WTC11 (cell line): ENCODE measurements around the gene RFC3. TPM values are rescaled to one million over a fixed set of nuclear protein-coding genes. Genes with fewer than 3 reads are reported as not detected.

Experiments used
- ATAC-seq: fragments of 200-7000 bp; cut with Tn5 transposase; 2 replicates; pipeline ENCODE4 v1.10.0; 2021; ENCODE audit warnings: mild to moderate bottlenecking, moderate library complexity
- CTCF ChIA-PET: fragments of 300-600 bp; sonication (Branson Sonifier 250); formaldehyde crosslinking; loops from one replicate; lab custom pipeline; 2021; ENCODE audit warnings: antibody characterized with exemption; lab: Charles Lee
- POLR2A ChIA-PET: fragments of 350-600 bp; sonication (Branson Sonifier 250); formaldehyde crosslinking; loops from one replicate; lab custom pipeline; 2021; ENCODE audit warnings: antibody characterized with exemption; lab: Charles Lee
- DNase-seq: peaks from one replicate; pipeline ENCODE4 v3.0.0; 2021; ENCODE audit warnings: low spot score
- H3K27ac Mint-ChIP-seq: 2 replicates; pipeline ENCODE4 v1.8.0; 2021; ENCODE audit warnings: mixed read lengths
- H3K27me3 Mint-ChIP-seq: 2 replicates; pipeline ENCODE4 v1.8.0; 2021; ENCODE audit warnings: low read depth, mild to moderate bottlenecking, moderate library complexity, mixed read lengths
- H3K36me3 Mint-ChIP-seq: 2 replicates; pipeline ENCODE4 v1.8.0; 2021; ENCODE audit warnings: mixed read lengths
- H3K4me1 Mint-ChIP-seq: 2 replicates; pipeline ENCODE4 v1.8.0; 2022; ENCODE audit warnings: mixed read lengths
- H3K4me3 Mint-ChIP-seq: 2 replicates; pipeline ENCODE4 v1.8.0; 2021; ENCODE audit warnings: mild to moderate bottlenecking, moderate library complexity, mixed read lengths
- H3K9me3 Mint-ChIP-seq: 2 replicates; pipeline ENCODE4 v1.8.0; 2021; ENCODE audit warnings: mixed read lengths
- ATF3 ChIP-seq: sonication (generic); formaldehyde crosslinking; conservative IDR thresholded peaks from 2 replicates; pipeline ENCODE4 v1.8.1; 2022; ENCODE audit warnings: mild to moderate bottlenecking, missing genetic modification reagents
- CDX4 ChIP-seq: fragments of 250-450 bp; sonication (Bioruptor Pico); IDR thresholded peaks from 2 replicates; pipeline ENCODE4 v1.9.0; 2021; ENCODE audit warnings: moderate library complexity, mild to moderate bottlenecking, inconsistent platforms, borderline replicate concordance
- CTCF ChIP-seq: fragments of 200-600 bp; IDR thresholded peaks from 2 replicates; pipeline ENCODE4 v1.8.0; 2022; ENCODE audit warnings: antibody characterized with exemption
- E2F1 ChIP-seq: sonication (generic); formaldehyde crosslinking; IDR thresholded peaks from 2 replicates; pipeline ENCODE4 v1.8.0; 2022; ENCODE audit warnings: mild to moderate bottlenecking, missing genetic modification reagents
- E2F4 ChIP-seq: sonication (generic); formaldehyde crosslinking; IDR thresholded peaks from 2 replicates; pipeline ENCODE4 v1.8.1; 2022; ENCODE audit warnings: low read depth, mild to moderate bottlenecking, moderate library complexity, missing genetic modification reagents, borderline replicate concordance
- EMX1 ChIP-seq: fragments of 250-450 bp; sonication (Bioruptor Pico); IDR thresholded peaks from 2 replicates; pipeline ENCODE4 v1.8.0; 2021; ENCODE audit warnings: mild to moderate bottlenecking
- IRF1 ChIP-seq: sonication (generic); formaldehyde crosslinking; IDR thresholded peaks from 2 replicates; pipeline ENCODE4 v1.8.0; 2023; ENCODE audit warnings: missing genetic modification reagents
- JUN ChIP-seq: sonication (generic); formaldehyde crosslinking; IDR thresholded peaks from 2 replicates; pipeline ENCODE4 v1.8.0; 2023; ENCODE audit warnings: mild to moderate bottlenecking, missing genetic modification reagents
- NFYB ChIP-seq: sonication (generic); formaldehyde crosslinking; conservative IDR thresholded peaks from 2 replicates; pipeline ENCODE4 v1.8.0; 2022; ENCODE audit warnings: low read depth, missing genetic modification reagents
- NR1H2 ChIP-seq: sonication (generic); formaldehyde crosslinking; IDR thresholded peaks from 2 replicates; pipeline ENCODE4 v1.9.0; 2021; ENCODE audit warnings: mild to moderate bottlenecking, moderate library complexity, missing genetic modification reagents
- OVOL2 ChIP-seq: fragments of 250-450 bp; sonication (Bioruptor Pico); IDR thresholded peaks from 2 replicates; pipeline ENCODE4 v1.9.0; 2021; ENCODE audit warnings: mild to moderate bottlenecking, borderline replicate concordance
- ZBTB21 ChIP-seq: sonication (generic); formaldehyde crosslinking; IDR thresholded peaks from 2 replicates; pipeline ENCODE4 v1.8.1; 2023; ENCODE audit warnings: mild to moderate bottlenecking, missing genetic modification reagents, borderline replicate concordance
- ZBTB43 ChIP-seq: sonication (generic); formaldehyde crosslinking; IDR thresholded peaks from 2 replicates; pipeline ENCODE4 v1.8.1; 2023; ENCODE audit warnings: mild to moderate bottlenecking, missing genetic modification reagents
- ZNF138 ChIP-seq: sonication (generic); formaldehyde crosslinking; conservative IDR thresholded peaks from 2 replicates; pipeline ENCODE4 v1.8.1; 2022; ENCODE audit warnings: mild to moderate bottlenecking, moderate library complexity, missing genetic modification reagents
- ZNF232 ChIP-seq: sonication (generic); formaldehyde crosslinking; IDR thresholded peaks from 2 replicates; pipeline ENCODE4 v1.8.0; 2022; ENCODE audit warnings: mild to moderate bottlenecking, missing genetic modification reagents
- ZNF263 ChIP-seq: sonication (generic); formaldehyde crosslinking; IDR thresholded peaks from 2 replicates; pipeline ENCODE4 v1.8.1; 2022; ENCODE audit warnings: low read depth, mild to moderate bottlenecking, moderate library complexity, missing genetic modification reagents
- total RNA-seq: library from RNA; stranded (reverse); gene quantifications from 3 replicates; pipeline ENCODE4 v1.2.3, GENCODE V29; 2021

RFC3 gene
- total RNA-seq, 1 experiment from 2014 or later: 37.0 TPM

GRCh38 chr13:33871207-33872004 is 53.5 kb downstream of the RFC3 start (continued):
- TF ChIP-seq ATF3 (CRISPR knock-in tag): no peak

GRCh38 chr13:33872005-33872351 is 54.0 kb downstream of the RFC3 start:
- Mint-ChIP-seq H3K27me3 (no peaks in the 10 kb centered on the region), H3K36me3 (peaks cover 8% of the 10 kb centered on the region), H3K4me3 (no peak overlapping the region), H3K27ac (no peak overlapping the region), H3K4me1 (peaks cover 4% of the 10 kb centered on the region; the same call in 1 of the 2 replicates), H3K9me3 (0 out of 2 replicates have a peak, but pooled peaks cover 8% of the 10 kb centered on the region)
- no peak for TF ChIP-seq IRF1 (CRISPR knock-in tag)
- TF ChIP-seq NFYB (CRISPR knock-in tag): no peak
- no peak for TF ChIP-seq EMX1
- TF ChIP-seq OVOL2 (CRISPR knock-in tag): no peak
- no peak for TF ChIP-seq E2F1 (CRISPR knock-in tag)
- TF ChIP-seq ZNF263 (CRISPR knock-in tag): no peak
- TF ChIP-seq ZBTB43 (CRISPR knock-in tag): no peak
- no peak for TF ChIP-seq CTCF
- TF ChIP-seq E2F4 (CRISPR knock-in tag): no peak
- TF ChIP-seq CDX4 (CRISPR knock-in tag): no peak
- no peak for TF ChIP-seq ZBTB21 (CRISPR knock-in tag)
- TF ChIP-seq ZNF232 (CRISPR knock-in tag): no peak
- no peak for TF ChIP-seq ZNF138 (CRISPR knock-in tag)
- no peak for TF ChIP-seq NR1H2 (CRISPR knock-in tag)
- no peak for TF ChIP-seq JUN (CRISPR knock-in tag)
- no peak for ATAC-seq
- no peak for DNase-seq
- POLR2A ChIA-PET: no interaction called here
- CTCF ChIA-PET: no interaction called here
